Loucy (cell line): ENCODE data around the gene C6orf136.

Experiments
- CTCF ChIP-seq: fragments of 200-600 bp; sonication (generic); conservative IDR thresholded peaks from 2 replicates; pipeline ENCODE4 v1.5.1; 2014; ENCODE audit warnings: mild to moderate bottlenecking, antibody characterized with exemption, low read length
- EZH2phosphoT487 ChIP-seq: fragments of 200-600 bp; IDR thresholded peaks from 2 replicates; pipeline ENCODE4 v1.6.1; 2018; ENCODE audit warnings: antibody characterized with exemption, mild to moderate bottlenecking, moderate library complexity, borderline replicate concordance

DNA sequence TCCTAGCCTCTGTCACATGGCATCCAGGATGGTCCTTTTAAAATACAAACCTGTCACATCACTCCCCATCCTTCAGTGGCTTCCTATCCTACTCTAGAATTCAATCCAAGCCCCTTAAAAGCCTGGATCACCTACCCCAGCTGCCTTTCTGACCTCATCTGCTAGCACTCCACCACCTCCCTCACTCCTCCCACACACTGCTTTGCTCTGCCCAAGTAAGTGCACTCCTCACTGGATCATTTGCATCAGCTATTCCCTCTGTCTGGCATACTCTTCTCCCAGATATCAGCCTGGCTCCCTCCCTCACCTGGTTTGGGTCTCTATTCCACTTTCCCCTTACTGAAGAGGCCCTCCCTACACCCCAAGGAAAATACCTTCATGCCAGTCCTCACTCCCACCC lies 10.5 kb downstream of the C6orf136 start:
- TF ChIP-seq CTCF (no peak), EZH2phosphoT487 (no peak)
